Kidney epithelial cell (primary cell): ENCODE data around the gene NAV2. TPM values are rescaled to one million over a fixed set of nuclear protein-coding genes. Genes with fewer than 3 reads are reported as not detected.

Experiments
- DNase-seq: peaks from one replicate; pipeline ENCODE4 v3.0.0-alpha.2; 2010; ENCODE audit warnings: low read depth
- H3K27me3 ChIP-seq: 2 replicates; pipeline ENCODE4 v1.6.0; 2011; ENCODE audit warnings: low read length; ENCODE audit not compliant: control insufficient read depth, insufficient read depth
- H3K36me3 ChIP-seq: 2 replicates; pipeline ENCODE4 v1.5.1; 2011; ENCODE audit warnings: low read length; ENCODE audit not compliant: control insufficient read depth, insufficient read depth
- H3K4me3 ChIP-seq: 2 replicates; pipeline ENCODE4 v1.5.1; 2011; ENCODE audit warnings: low read depth, mild to moderate bottlenecking, control low read depth, low read length
- CTCF ChIP-seq: IDR thresholded peaks from 2 replicates; pipeline ENCODE4 v1.5.1; 2011; ENCODE audit warnings: mild to moderate bottlenecking, moderate library complexity, low read length, control low read depth, inconsistent platforms; ENCODE audit not compliant: insufficient read depth, poor library complexity, severe bottlenecking
- total RNA-seq: library from RNA; depleted of rRNA; stranded (reverse); fragments of >200 nt; gene quantifications from 2 replicates; pipeline ENCODE4 v1.2.3, GENCODE V29; 2015

The NAV2 gene
- total RNA-seq, 1 donor from 2014 or later = 41.5 TPM

GRCh38 chr11:19867064-19867463, 154.4 kb downstream of the NAV2 start:
- no peaks in the 10 kb centered on the region for H3K27me3 ChIP-seq
- DNase-seq = no peak
- TF ChIP-seq CTCF = no peak
- H3K36me3 ChIP-seq = no peaks in the 10 kb centered on the region
- no peak overlapping the region for H3K4me3 ChIP-seq

GRCh38 chr11:19868281-19868821, 155.7 kb downstream of the NAV2 start:
- no peaks in the 10 kb centered on the region for H3K36me3 ChIP-seq
- no peak overlapping the region for H3K4me3 ChIP-seq
- TF ChIP-seq CTCF = no peak
- H3K27me3 ChIP-seq = no peaks in the 10 kb centered on the region
- DNase-seq = no peak

- Histone ChIP-seq H3K27me3 (no peaks in the 10 kb centered on the region), H3K4me3 (no peak overlapping the region), H3K36me3 (no peaks in the 10 kb centered on the region)
- DNase-seq = no peak
- no peak for TF ChIP-seq CTCF
Observed at GRCh38 chr11:19868871-19869270, 156.2 kb downstream of the NAV2 start.

GRCh38 chr11:19869466-19869865, 156.8 kb downstream of the NAV2 start:
- DNase-seq = no peak
- no peaks in the 10 kb centered on the region for H3K36me3 ChIP-seq
- H3K27me3 ChIP-seq = no peaks in the 10 kb centered on the region
- TF ChIP-seq CTCF = no peak
- no peak overlapping the region for H3K4me3 ChIP-seq

- Histone ChIP-seq H3K4me3 (no peak overlapping the region), H3K27me3 (no peaks in the 10 kb centered on the region), H3K36me3 (no peaks in the 10 kb centered on the region)
- TF ChIP-seq CTCF = no peak
- no peak for DNase-seq
Observed at GRCh38 chr11:19869946-19870589, 157.4 kb downstream of the NAV2 start.

GRCh38 chr11:19871531-19871930, 158.9 kb downstream of the NAV2 start:
- no peaks in the 10 kb centered on the region for H3K27me3 ChIP-seq
- TF ChIP-seq CTCF = no peak
- no peaks in the 10 kb centered on the region for H3K36me3 ChIP-seq
- H3K4me3 ChIP-seq = no peak overlapping the region
- DNase-seq = no peak
